Liver (tissue), 9 donors: ENCODE data around the gene STKLD1. TPM values are rescaled to one million over a fixed set of nuclear protein-coding genes. Genes with fewer than 3 reads are reported as not detected.

Source experiments
- DNase-seq: peaks from one replicate; pipeline ENCODE4 v3.0.0-alpha.2; 2017; ENCODE audit warnings: low spot score
- H3K27ac ChIP-seq, 2 donors: one replicate each; pipeline ENCODE4 v1.7.0; 2013; ENCODE audit warnings: inconsistent platforms in 2 of 2, low read length in 2 of 2, control low read depth in 1 of 2, low read depth in 1 of 2, mild to moderate bottlenecking in 1 of 2
- H3K27me3 ChIP-seq, 4 donors: one replicate each; pipeline versions ENCODE4 v1.6.1 to v1.7.0; 2013; ENCODE audit warnings: low read length in 3 of 4, inconsistent platforms in 1 of 4, mild to moderate bottlenecking in 1 of 4, moderate library complexity in 1 of 4; ENCODE audit not compliant: control insufficient read depth in 4 of 4, insufficient read depth in 4 of 4
- H3K36me3 ChIP-seq, 4 donors: one replicate each; pipeline versions ENCODE4 v1.6.1 to v1.7.0; 2013; ENCODE audit warnings: low read length in 3 of 4, mild to moderate bottlenecking in 3 of 4, low read depth in 1 of 4, moderate library complexity in 1 of 4; ENCODE audit not compliant: control insufficient read depth in 4 of 4, insufficient read depth in 3 of 4
- H3K4me1 ChIP-seq, 4 donors: one replicate each; pipeline versions ENCODE4 v1.6.1 to v1.7.0; 2013; ENCODE audit warnings: low read length in 3 of 4, mild to moderate bottlenecking in 3 of 4, moderate library complexity in 1 of 4; ENCODE audit not compliant: control insufficient read depth in 4 of 4, insufficient read depth in 4 of 4
- H3K4me3 ChIP-seq, 3 donors: one replicate each; pipeline versions ENCODE4 v1.6.1 to v1.7.0; 2013; ENCODE audit warnings: low read length in 3 of 3, control low read depth in 1 of 3, low read depth in 1 of 3, mild to moderate bottlenecking in 1 of 3
- H3K9ac ChIP-seq, 2 donors: one replicate each; pipeline ENCODE4 v1.7.0; 2013; ENCODE audit warnings: low read length in 2 of 2, mild to moderate bottlenecking in 2 of 2, moderate library complexity in 2 of 2, control low read depth in 1 of 2, low read depth in 1 of 2
- H3K9me3 ChIP-seq, 4 donors: one replicate each; pipeline versions ENCODE4 v1.6.1 to v1.7.0; 2013; ENCODE audit warnings: low read length in 3 of 4; ENCODE audit not compliant: control insufficient read depth in 4 of 4
- ATF3 ChIP-seq: IDR thresholded peaks from 2 replicates; pipeline ENCODE4 v1.6.1; 2016; ENCODE audit warnings: antibody characterized with exemption
- EGR1 ChIP-seq, 2 donors: IDR thresholded peaks; 2 replicates each; pipeline ENCODE4 v1.6.1; 2016 to 2018; ENCODE audit warnings: antibody characterized with exemption in 2 of 2, low read depth in 2 of 2
- FOXA2 ChIP-seq: IDR thresholded peaks from 2 replicates; pipeline ENCODE4 v1.6.1; 2016; ENCODE audit warnings: antibody characterized with exemption
- GABPA ChIP-seq, 2 donors: IDR thresholded peaks in 1 of 2; conservative IDR thresholded peaks in 1 of 2; 2 replicates each; pipeline ENCODE4 v1.6.1; 2016; ENCODE audit warnings: antibody characterized with exemption in 2 of 2, mild to moderate bottlenecking in 1 of 2, moderate library complexity in 1 of 2
- HNF4A ChIP-seq, 2 donors: conservative IDR thresholded peaks; 2 replicates each; pipeline ENCODE4 v1.6.1; 2016; ENCODE audit warnings: antibody characterized with exemption in 2 of 2, mild to moderate bottlenecking in 2 of 2
- HNF4G ChIP-seq: IDR thresholded peaks from 2 replicates; pipeline ENCODE4 v1.6.1; 2016; ENCODE audit warnings: antibody characterized with exemption
- JUND ChIP-seq, 2 donors: IDR thresholded peaks; 2 replicates each; pipeline ENCODE4 v1.6.1; 2016; ENCODE audit warnings: antibody characterized with exemption in 2 of 2
- MAX ChIP-seq: IDR thresholded peaks from 2 replicates; pipeline ENCODE4 v1.6.1; 2016; ENCODE audit warnings: antibody characterized with exemption
- RAD21 ChIP-seq, 2 donors: IDR thresholded peaks; 2 replicates each; pipeline ENCODE4 v1.6.1; 2016; ENCODE audit warnings: antibody characterized with exemption in 2 of 2, mild to moderate bottlenecking in 2 of 2
- REST ChIP-seq: IDR thresholded peaks from 2 replicates; pipeline ENCODE4 v1.6.1; 2016; ENCODE audit warnings: antibody characterized with exemption, mild to moderate bottlenecking
- RXRA ChIP-seq, 2 donors: IDR thresholded peaks; 2 replicates each; pipeline ENCODE4 v1.6.1; 2017 to 2018; ENCODE audit warnings: antibody characterized with exemption in 2 of 2, mild to moderate bottlenecking in 1 of 2
- SP1 ChIP-seq: IDR thresholded peaks from 2 replicates; pipeline ENCODE4 v1.6.1; 2018; ENCODE audit warnings: antibody characterized with exemption, mild to moderate bottlenecking
- TAF1 ChIP-seq: conservative IDR thresholded peaks from 2 replicates; pipeline ENCODE4 v1.6.1; 2016; ENCODE audit warnings: antibody characterized with exemption, mild to moderate bottlenecking
- WGBS: extraction: QIAGEN DNeasy Blood & Tissue Kit; methylation state at CpG from one replicate; pipeline ENCODE4 v1.1.7; 2013; 5-methylcytosine and 5-hydroxymethylcytosine counted together
- polyA plus RNA-seq, 2 donors: library from polyadenylated mRNA; stranded (reverse) in 1 of 2; unstranded in 1 of 2; fragments of 200-250 nt in 1 of 2; fragments of >200 nt in 1 of 2; fragmentation: Nextera tagmentation in 1 of 2; extraction: Ambion mirVana in 1 of 2; gene quantifications; one replicate each; pipeline versions ENCODE4 v1.2.1 to v1.2.3, GENCODE V29; 2013 to 2015
- total RNA-seq, 2 donors: library from RNA; depleted of rRNA; stranded (reverse); fragments of >200 nt; gene quantifications; one replicate each; pipeline ENCODE4 v1.2.3, GENCODE V29; 2014
- donor health status: healthy.
- donor health status: healthy.
- donor health status: healthy.
- donor health status: healthy.
- donor health status: healthy.

Gene STKLD1
- total and polyA plus RNA-seq, 4 donors, result 0.25 to 0.85 (median 0.33) TPM

- WGBS, result 75% methylated on average over 13 of the region's 13 CpGs
- H3K9me3 ChIP-seq, result no peaks in the 10 kb centered on the region
- H3K27me3 ChIP-seq, result no peaks in the 10 kb centered on the region
- H3K36me3 ChIP-seq, result peaks cover 0 to 6% (median 4%) of the 10 kb centered on the region in 4 donors
- H3K4me3 ChIP-seq, result no peak overlapping the region
- no peak overlapping the region for H3K9ac ChIP-seq
- TF ChIP-seq MAX (no peak), EGR1 (IDR thresholded peaks at IDR 0.05; ENCODE audit: low read depth in 2 of 2) (no peak), GABPA (IDR thresholded peaks at IDR 0.05 in 1 of 2, conservative IDR thresholded peaks at IDR 0.05 in 1 of 2) (no peak), REST (no peak), JUND (IDR thresholded peaks at IDR 0.05) (no peak)
- no peak overlapping the region for H3K27ac ChIP-seq
- DNase-seq, result no peak
- H3K4me1 ChIP-seq, result peaks cover 5 to 25% (median 20%) of the 10 kb centered on the region in 4 donors
These were observed 42.8 kb downstream of the STKLD1 start for GRCh38 chr9:133419005-133419404.

- Histone ChIP-seq H3K9ac (no peak overlapping the region), H3K36me3 (no peaks in the 10 kb centered on the region), H3K4me3 (no peak overlapping the region), H3K27ac (no peak overlapping the region), H3K27me3 (no peaks in the 10 kb centered on the region), H3K4me1 (peaks cover 5 to 25% (median 20%) of the 10 kb centered on the region in 4 donors), H3K9me3 (no peaks in the 10 kb centered on the region)
- WGBS, result 76% methylated on average over 5 of the region's 5 CpGs
- no peak for DNase-seq
- no peak for TF ChIP-seq FOXA2
- no peak for TF ChIP-seq TAF1
- TF ChIP-seq MAX, result no peak
- no peak for TF ChIP-seq REST
- TF ChIP-seq HNF4G, result no peak
- TF ChIP-seq RAD21 (IDR thresholded peaks at IDR 0.05), result no peak
- TF ChIP-seq HNF4A (conservative IDR thresholded peaks at IDR 0.05), result no peak
- no peak for TF ChIP-seq RXRA (IDR thresholded peaks at IDR 0.05)
- TF ChIP-seq GABPA (IDR thresholded peaks at IDR 0.05 in 1 of 2, conservative IDR thresholded peaks at IDR 0.05 in 1 of 2), result no peak
- no peak for TF ChIP-seq ATF3
- no peak for TF ChIP-seq SP1
These were observed 44.2 kb downstream of the STKLD1 start for GRCh38 chr9:133420392-133420827.
